ENCODE data around the gene NRXN3. TPM values are rescaled to one million over a fixed set of nuclear protein-coding genes. Genes with fewer than 3 reads are reported as not detected.

NRXN3 gene
- total RNA-seq, 2 experiments from 2014 or later = not detected

- BruUV-seq (replicated peaks) = no TSS peak
- intact Hi-C loops (cut with micrococcal nuclease; ENCODE audit: unreplicated experiment) = no loop called here
- POLR2A ChIA-PET = interaction anchor here (1.6 kb wide), 1 partner anchor 233 kb away, joined by 5 read pairs; no protein-coding TSS in a partner anchor
- Histone ChIP-seq H3K27ac (ENCODE audit: low read depth, low read length, poor library complexity, severe bottlenecking) (no peak overlapping the region), H3K4me2 (ENCODE audit: low read length) (no peak overlapping the region), H4K20me1 (ENCODE audit: insufficient read depth, low read length) (no peaks in the 10 kb centered on the region), H2AFZ (ENCODE audit: low read length) (no peak overlapping the region), H3K9me3 (ENCODE audit: low read length) (no peaks in the 10 kb centered on the region), H3K9me2 (ENCODE audit: insufficient read depth, low read length) (no peaks in the 10 kb centered on the region), H3K4me3 (ENCODE audit: low read depth, low read length, poor library complexity, severe bottlenecking) (no peak overlapping the region), H3K79me2 (ENCODE audit: insufficient read depth, low read depth, low read length) (no peaks in the 10 kb centered on the region), H3K36me3 (ENCODE audit: insufficient read depth, low read length) (no peaks in the 10 kb centered on the region), H3K4me1 (ENCODE audit: insufficient read depth, low read length, poor library complexity, severe bottlenecking) (no peaks in the 10 kb centered on the region)
- no peak for TF ChIP-seq EZH2phosphoT487 (IDR thresholded peaks at IDR 0.05; ENCODE audit: borderline replicate concordance, low read depth, low read length)
- TF ChIP-seq, protein P1, sequence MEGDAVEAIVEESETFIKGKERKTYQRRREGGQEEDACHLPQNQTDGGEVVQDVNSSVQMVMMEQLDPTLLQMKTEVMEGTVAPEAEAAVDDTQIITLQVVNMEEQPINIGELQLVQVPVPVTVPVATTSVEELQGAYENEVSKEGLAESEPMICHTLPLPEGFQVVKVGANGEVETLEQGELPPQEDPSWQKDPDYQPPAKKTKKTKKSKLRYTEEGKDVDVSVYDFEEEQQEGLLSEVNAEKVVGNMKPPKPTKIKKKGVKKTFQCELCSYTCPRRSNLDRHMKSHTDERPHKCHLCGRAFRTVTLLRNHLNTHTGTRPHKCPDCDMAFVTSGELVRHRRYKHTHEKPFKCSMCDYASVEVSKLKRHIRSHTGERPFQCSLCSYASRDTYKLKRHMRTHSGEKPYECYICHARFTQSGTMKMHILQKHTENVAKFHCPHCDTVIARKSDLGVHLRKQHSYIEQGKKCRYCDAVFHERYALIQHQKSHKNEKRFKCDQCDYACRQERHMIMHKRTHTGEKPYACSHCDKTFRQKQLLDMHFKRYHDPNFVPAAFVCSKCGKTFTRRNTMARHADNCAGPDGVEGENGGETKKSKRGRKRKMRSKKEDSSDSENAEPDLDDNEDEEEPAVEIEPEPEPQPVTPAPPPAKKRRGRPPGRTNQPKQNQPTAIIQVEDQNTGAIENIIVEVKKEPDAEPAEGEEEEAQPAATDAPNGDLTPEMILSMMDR (conservative IDR thresholded peaks at IDR 0.05; ENCODE audit: low read length) = no peak
- no peak for DNase-seq (ENCODE audit: low spot score)
- CTCF ChIA-PET (ENCODE audit: unreplicated experiment) = no interaction called here
Observed at GRCh38 chr14:78228702-78229327, 58.6 kb downstream of the NRXN3 start.

DNA sequence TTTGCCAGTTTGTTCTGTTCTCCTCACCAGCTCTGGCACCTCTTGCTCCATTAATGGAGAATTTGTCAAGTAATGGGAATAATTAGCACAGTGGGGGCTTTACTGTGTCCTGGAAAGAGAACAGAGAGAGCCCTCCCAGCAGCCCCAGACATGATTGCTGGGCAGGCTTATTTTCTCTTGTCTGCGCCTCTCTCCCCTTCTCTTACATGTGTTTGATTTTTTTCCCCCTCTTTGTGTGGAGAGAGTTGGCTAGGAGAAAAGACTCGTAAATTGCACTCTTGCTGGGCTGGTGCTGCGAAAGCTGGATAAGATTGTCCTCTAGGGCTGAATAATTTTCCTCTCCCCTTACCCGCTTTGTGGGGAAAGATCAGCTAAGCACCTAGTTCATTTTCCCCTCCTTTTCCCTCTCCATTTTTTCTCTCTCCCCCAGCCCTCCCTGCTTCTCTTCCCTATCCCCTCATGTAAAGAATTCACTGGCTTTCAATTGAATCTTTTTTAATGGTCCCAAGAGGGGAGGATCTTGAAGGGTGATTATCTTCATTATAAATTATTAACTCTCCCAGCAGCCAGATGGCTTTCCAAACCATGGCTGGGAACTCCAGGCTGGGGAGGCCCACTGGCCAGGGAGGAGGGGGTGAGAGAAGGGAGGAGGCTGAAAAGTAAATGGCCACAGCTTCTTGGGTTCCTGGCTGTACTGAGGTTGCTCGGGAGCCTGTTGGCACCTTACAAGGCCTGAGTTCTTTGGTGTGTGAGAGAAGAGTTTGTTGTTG is 62.2 kb downstream of the NRXN3 start:
- POLR2A ChIA-PET = no interaction called here
- no peaks in the 10 kb centered on the region for H3K4me1 ChIP-seq (ENCODE audit: insufficient read depth, low read length, poor library complexity, severe bottlenecking)

More for the DNA sequence above, 62.2 kb downstream of the NRXN3 start:
- no peak for DNase-seq (ENCODE audit: low spot score)
- TF ChIP-seq, protein P1 (conservative IDR thresholded peaks at IDR 0.05; ENCODE audit: low read length) = no peak
- no peak for TF ChIP-seq EZH2phosphoT487 (IDR thresholded peaks at IDR 0.05; ENCODE audit: borderline replicate concordance, low read depth, low read length)
- Histone ChIP-seq H2AFZ (ENCODE audit: low read length) (no peak overlapping the region), H3K9me3 (ENCODE audit: low read length) (no peaks in the 10 kb centered on the region), H3K79me2 (ENCODE audit: insufficient read depth, low read depth, low read length) (no peaks in the 10 kb centered on the region), H3K4me2 (ENCODE audit: low read length) (no peak overlapping the region), H3K4me3 (ENCODE audit: low read depth, low read length, poor library complexity, severe bottlenecking) (no peak overlapping the region), H4K20me1 (ENCODE audit: insufficient read depth, low read length) (no peaks in the 10 kb centered on the region), H3K9me2 (ENCODE audit: insufficient read depth, low read length) (no peaks in the 10 kb centered on the region), H3K27ac (ENCODE audit: low read depth, low read length, poor library complexity, severe bottlenecking) (no peak overlapping the region), H3K36me3 (ENCODE audit: insufficient read depth, low read length) (no peaks in the 10 kb centered on the region)
- BruUV-seq (replicated peaks) = no TSS peak
- CTCF ChIA-PET (ENCODE audit: unreplicated experiment) = no interaction called here
- intact Hi-C loops (cut with micrococcal nuclease; ENCODE audit: unreplicated experiment) = no loop called here
